Measurements from ENCODE around the gene SLC37A3. TPM values are rescaled to one million over a fixed set of nuclear protein-coding genes. Genes with fewer than 3 reads are reported as not detected.

Gene SLC37A3
- total and polyA plus RNA-seq, 4 donors: 7.3 to 30.8 (median 10.6) TPM

GRCh38 chr7:140369294-140369693 lies 29.0 kb downstream of the SLC37A3 start:
- no peak for TF ChIP-seq GABPA (IDR thresholded peaks at IDR 0.05 in 1 of 2, conservative IDR thresholded peaks at IDR 0.05 in 1 of 2)
- TF ChIP-seq HNF4A (conservative IDR thresholded peaks at IDR 0.05): no peak
- no peaks in the 10 kb centered on the region for H3K27me3 ChIP-seq (ENCODE audit: control insufficient read depth in 4 of 4, insufficient read depth in 4 of 4, low read length in 3 of 4)
- H3K9me3 ChIP-seq (ENCODE audit: control insufficient read depth in 4 of 4, low read length in 3 of 4): no peaks in the 10 kb centered on the region
- no peak overlapping the region for H3K4me3 ChIP-seq (ENCODE audit: low read depth in 1 of 3, low read length in 3 of 3)
- 98% methylated on average over 4 of the region's 4 CpGs for WGBS
- H3K9ac ChIP-seq (ENCODE audit: low read depth in 1 of 2, low read length in 2 of 2): no peak overlapping the region
- no peaks in the 10 kb centered on the region for H3K4me1 ChIP-seq (ENCODE audit: control insufficient read depth in 4 of 4, insufficient read depth in 4 of 4, low read length in 3 of 4)
- DNase-seq (ENCODE audit: low spot score): no peak
- H3K27ac ChIP-seq (ENCODE audit: low read depth in 1 of 2, low read length in 2 of 2): no peak overlapping the region
- H3K36me3 ChIP-seq (ENCODE audit: control insufficient read depth in 4 of 4, insufficient read depth in 3 of 4, low read depth in 1 of 4, low read length in 3 of 4): peaks cover 0 to 9% (median 3%) of the 10 kb centered on the region in 4 donors

- no peak overlapping the region for H3K9ac ChIP-seq (ENCODE audit: low read depth in 1 of 2, low read length in 2 of 2)
- H3K4me1 ChIP-seq (ENCODE audit: control insufficient read depth in 4 of 4, insufficient read depth in 4 of 4, low read length in 3 of 4): no peaks in the 10 kb centered on the region
- H3K27ac ChIP-seq (ENCODE audit: low read depth in 1 of 2, low read length in 2 of 2): no peak overlapping the region
- H3K36me3 ChIP-seq (ENCODE audit: control insufficient read depth in 4 of 4, insufficient read depth in 3 of 4, low read depth in 1 of 4, low read length in 3 of 4): peaks cover 0 to 9% (median 4%) of the 10 kb centered on the region in 4 donors
- 90% methylated on average over 9 of the region's 9 CpGs for WGBS
- TF ChIP-seq, protein P1, sequence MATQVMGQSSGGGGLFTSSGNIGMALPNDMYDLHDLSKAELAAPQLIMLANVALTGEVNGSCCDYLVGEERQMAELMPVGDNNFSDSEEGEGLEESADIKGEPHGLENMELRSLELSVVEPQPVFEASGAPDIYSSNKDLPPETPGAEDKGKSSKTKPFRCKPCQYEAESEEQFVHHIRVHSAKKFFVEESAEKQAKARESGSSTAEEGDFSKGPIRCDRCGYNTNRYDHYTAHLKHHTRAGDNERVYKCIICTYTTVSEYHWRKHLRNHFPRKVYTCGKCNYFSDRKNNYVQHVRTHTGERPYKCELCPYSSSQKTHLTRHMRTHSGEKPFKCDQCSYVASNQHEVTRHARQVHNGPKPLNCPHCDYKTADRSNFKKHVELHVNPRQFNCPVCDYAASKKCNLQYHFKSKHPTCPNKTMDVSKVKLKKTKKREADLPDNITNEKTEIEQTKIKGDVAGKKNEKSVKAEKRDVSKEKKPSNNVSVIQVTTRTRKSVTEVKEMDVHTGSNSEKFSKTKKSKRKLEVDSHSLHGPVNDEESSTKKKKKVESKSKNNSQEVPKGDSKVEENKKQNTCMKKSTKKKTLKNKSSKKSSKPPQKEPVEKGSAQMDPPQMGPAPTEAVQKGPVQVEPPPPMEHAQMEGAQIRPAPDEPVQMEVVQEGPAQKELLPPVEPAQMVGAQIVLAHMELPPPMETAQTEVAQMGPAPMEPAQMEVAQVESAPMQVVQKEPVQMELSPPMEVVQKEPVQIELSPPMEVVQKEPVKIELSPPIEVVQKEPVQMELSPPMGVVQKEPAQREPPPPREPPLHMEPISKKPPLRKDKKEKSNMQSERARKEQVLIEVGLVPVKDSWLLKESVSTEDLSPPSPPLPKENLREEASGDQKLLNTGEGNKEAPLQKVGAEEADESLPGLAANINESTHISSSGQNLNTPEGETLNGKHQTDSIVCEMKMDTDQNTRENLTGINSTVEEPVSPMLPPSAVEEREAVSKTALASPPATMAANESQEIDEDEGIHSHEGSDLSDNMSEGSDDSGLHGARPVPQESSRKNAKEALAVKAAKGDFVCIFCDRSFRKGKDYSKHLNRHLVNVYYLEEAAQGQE (IDR thresholded peaks at IDR 0.05): no peak
- TF ChIP-seq JUND (IDR thresholded peaks at IDR 0.05) (no peak), GABPA (IDR thresholded peaks at IDR 0.05 in 1 of 2, conservative IDR thresholded peaks at IDR 0.05 in 1 of 2) (no peak), EGR1 (IDR thresholded peaks at IDR 0.05; ENCODE audit: low read depth in 2 of 2) (no peak)
- TF ChIP-seq, protein P2, sequence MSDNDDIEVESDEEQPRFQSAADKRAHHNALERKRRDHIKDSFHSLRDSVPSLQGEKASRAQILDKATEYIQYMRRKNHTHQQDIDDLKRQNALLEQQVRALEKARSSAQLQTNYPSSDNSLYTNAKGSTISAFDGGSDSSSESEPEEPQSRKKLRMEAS (IDR thresholded peaks at IDR 0.05): no peak
- no peaks in the 10 kb centered on the region for H3K9me3 ChIP-seq (ENCODE audit: control insufficient read depth in 4 of 4, low read length in 3 of 4)
- H3K27me3 ChIP-seq (ENCODE audit: control insufficient read depth in 4 of 4, insufficient read depth in 4 of 4, low read length in 3 of 4): no peaks in the 10 kb centered on the region
- H3K4me3 ChIP-seq (ENCODE audit: low read depth in 1 of 3, low read length in 3 of 3): no peak overlapping the region
- no peak for DNase-seq (ENCODE audit: low spot score)
These were observed 30.8 kb downstream of the SLC37A3 start for GRCh38 chr7:140367528-140367927.

DNA sequence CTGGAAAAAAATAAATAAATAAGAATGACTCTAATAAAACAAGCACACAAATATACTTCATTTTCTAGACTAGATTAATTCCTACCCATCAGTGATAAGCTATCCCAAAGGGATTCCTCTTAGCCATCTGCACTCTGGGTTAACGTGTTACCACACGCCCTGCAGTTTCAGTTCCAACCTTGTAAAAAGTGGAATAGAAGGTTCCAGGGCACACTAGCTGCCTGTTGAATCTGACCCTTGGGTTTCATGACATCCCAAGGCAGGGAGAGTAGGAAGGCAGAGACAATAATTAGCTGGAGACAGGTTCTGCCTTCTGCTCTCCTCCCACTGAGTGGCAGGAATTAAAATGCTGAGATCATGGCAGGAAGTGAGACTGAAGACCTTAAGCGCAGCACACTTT lies 33.5 kb downstream of the SLC37A3 start:
- no peaks in the 10 kb centered on the region for H3K9me3 ChIP-seq (ENCODE audit: control insufficient read depth in 4 of 4, low read length in 3 of 4)
- H3K27ac ChIP-seq (ENCODE audit: low read depth in 1 of 2, low read length in 2 of 2): no peak overlapping the region
- no peak for DNase-seq (ENCODE audit: low spot score)
- no peaks in the 10 kb centered on the region for H3K27me3 ChIP-seq (ENCODE audit: control insufficient read depth in 4 of 4, insufficient read depth in 4 of 4, low read length in 3 of 4)
- no peak overlapping the region for H3K4me3 ChIP-seq (ENCODE audit: low read depth in 1 of 3, low read length in 3 of 3)
- no peak overlapping the region for H3K9ac ChIP-seq (ENCODE audit: low read depth in 1 of 2, low read length in 2 of 2)
- TF ChIP-seq, protein P3, sequence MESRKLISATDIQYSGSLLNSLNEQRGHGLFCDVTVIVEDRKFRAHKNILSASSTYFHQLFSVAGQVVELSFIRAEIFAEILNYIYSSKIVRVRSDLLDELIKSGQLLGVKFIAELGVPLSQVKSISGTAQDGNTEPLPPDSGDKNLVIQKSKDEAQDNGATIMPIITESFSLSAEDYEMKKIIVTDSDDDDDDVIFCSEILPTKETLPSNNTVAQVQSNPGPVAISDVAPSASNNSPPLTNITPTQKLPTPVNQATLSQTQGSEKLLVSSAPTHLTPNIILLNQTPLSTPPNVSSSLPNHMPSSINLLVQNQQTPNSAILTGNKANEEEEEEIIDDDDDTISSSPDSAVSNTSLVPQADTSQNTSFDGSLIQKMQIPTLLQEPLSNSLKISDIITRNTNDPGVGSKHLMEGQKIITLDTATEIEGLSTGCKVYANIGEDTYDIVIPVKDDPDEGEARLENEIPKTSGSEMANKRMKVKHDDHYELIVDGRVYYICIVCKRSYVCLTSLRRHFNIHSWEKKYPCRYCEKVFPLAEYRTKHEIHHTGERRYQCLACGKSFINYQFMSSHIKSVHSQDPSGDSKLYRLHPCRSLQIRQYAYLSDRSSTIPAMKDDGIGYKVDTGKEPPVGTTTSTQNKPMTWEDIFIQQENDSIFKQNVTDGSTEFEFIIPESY (IDR thresholded peaks at IDR 0.05): no peak
- TF ChIP-seq, protein P4, sequence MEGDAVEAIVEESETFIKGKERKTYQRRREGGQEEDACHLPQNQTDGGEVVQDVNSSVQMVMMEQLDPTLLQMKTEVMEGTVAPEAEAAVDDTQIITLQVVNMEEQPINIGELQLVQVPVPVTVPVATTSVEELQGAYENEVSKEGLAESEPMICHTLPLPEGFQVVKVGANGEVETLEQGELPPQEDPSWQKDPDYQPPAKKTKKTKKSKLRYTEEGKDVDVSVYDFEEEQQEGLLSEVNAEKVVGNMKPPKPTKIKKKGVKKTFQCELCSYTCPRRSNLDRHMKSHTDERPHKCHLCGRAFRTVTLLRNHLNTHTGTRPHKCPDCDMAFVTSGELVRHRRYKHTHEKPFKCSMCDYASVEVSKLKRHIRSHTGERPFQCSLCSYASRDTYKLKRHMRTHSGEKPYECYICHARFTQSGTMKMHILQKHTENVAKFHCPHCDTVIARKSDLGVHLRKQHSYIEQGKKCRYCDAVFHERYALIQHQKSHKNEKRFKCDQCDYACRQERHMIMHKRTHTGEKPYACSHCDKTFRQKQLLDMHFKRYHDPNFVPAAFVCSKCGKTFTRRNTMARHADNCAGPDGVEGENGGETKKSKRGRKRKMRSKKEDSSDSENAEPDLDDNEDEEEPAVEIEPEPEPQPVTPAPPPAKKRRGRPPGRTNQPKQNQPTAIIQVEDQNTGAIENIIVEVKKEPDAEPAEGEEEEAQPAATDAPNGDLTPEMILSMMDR (IDR thresholded peaks at IDR 0.05; ENCODE audit: low read depth, low read length, missing input control): no peak
- TF ChIP-seq FOXA2 (IDR thresholded peaks at IDR 0.05) (no peak), JUND (IDR thresholded peaks at IDR 0.05) (no peak), EGR1 (IDR thresholded peaks at IDR 0.05; ENCODE audit: low read depth in 2 of 2) (no peak), TAF1 (conservative IDR thresholded peaks at IDR 0.05) (no peak), HNF4A (conservative IDR thresholded peaks at IDR 0.05) (no peak), HNF4G (IDR thresholded peaks at IDR 0.05) (no peak), RAD21 (IDR thresholded peaks at IDR 0.05) (no peak), GABPA (IDR thresholded peaks at IDR 0.05 in 1 of 2, conservative IDR thresholded peaks at IDR 0.05 in 1 of 2) (no peak)
- TF ChIP-seq, protein P1 (IDR thresholded peaks at IDR 0.05): no peak
- H3K4me1 ChIP-seq (ENCODE audit: control insufficient read depth in 4 of 4, insufficient read depth in 4 of 4, low read length in 3 of 4): no peaks in the 10 kb centered on the region
- WGBS: 82% methylated on average over 3 of the region's 3 CpGs
- H3K36me3 ChIP-seq (ENCODE audit: control insufficient read depth in 4 of 4, insufficient read depth in 3 of 4, low read depth in 1 of 4, low read length in 3 of 4): peaks cover 0 to 9% (median 6%) of the 10 kb centered on the region in 4 donors
